Naive thymus-derived CD8-positive, alpha-beta T cell (primary cell): Measurements from ENCODE around the gene PAX5. TPM values are rescaled to one million over a fixed set of nuclear protein-coding genes. Genes with fewer than 3 reads are reported as not detected.
"Not testable (repeated sequence)": the region's sequence is repeated elsewhere in the genome, so short reads cannot be mapped to it uniquely, and the experiment has no call there.

Experiments
- ATAC-seq, 2 donors: fragments of 150-1000 bp; cut with Tn5 transposase in 1 of 2; sonication (Bioruptor Pico), chemical (Tn5 transposase) in 1 of 2; 1 replicate in 1 of 2; 2 replicates in 1 of 2; pipeline ENCODE4 v1.10.0; 2021; ENCODE audit warnings: mild to moderate bottlenecking in 2 of 2, moderate library complexity in 2 of 2
- POLR2A ChIA-PET: fragments of 350-600 bp; sonication (Branson Sonifier 250); formaldehyde crosslinking; loops from one replicate; lab custom pipeline; 2021; ENCODE audit warnings: antibody characterized with exemption; lab: Charles Lee
- DNase-seq, 10 donors: peaks; one replicate each; pipeline versions ENCODE4 v3.0.0 to v3.0.0-alpha.2; 2020 to 2022
- H3K27ac Mint-ChIP-seq, 10 donors: one replicate each; pipeline ENCODE4 v1.8.0; 2020 to 2022; ENCODE audit warnings: mild to moderate bottlenecking in 10 of 10, mixed read lengths in 10 of 10, moderate library complexity in 4 of 10, inconsistent platforms in 1 of 10
- H3K27me3 Mint-ChIP-seq, 5 donors: one replicate each; pipeline ENCODE4 v1.8.0; 2021 to 2022; ENCODE audit warnings: mixed read lengths in 5 of 5
- H3K36me3 Mint-ChIP-seq, 3 donors: one replicate each; pipeline ENCODE4 v1.8.0; 2020 to 2022; ENCODE audit warnings: mixed read lengths in 3 of 3, mild to moderate bottlenecking in 2 of 3, inconsistent platforms in 1 of 3
- H3K4me1 Mint-ChIP-seq, 4 donors: one replicate each; pipeline ENCODE4 v1.8.0; 2021 to 2022; ENCODE audit warnings: mixed read lengths in 4 of 4
- H3K4me3 Mint-ChIP-seq, 10 donors: one replicate each; pipeline ENCODE4 v1.8.0; 2020 to 2022; ENCODE audit warnings: mild to moderate bottlenecking in 10 of 10, mixed read lengths in 10 of 10, moderate library complexity in 6 of 10, inconsistent platforms in 1 of 10
- H3K9me3 Mint-ChIP-seq, 9 donors: one replicate each; pipeline ENCODE4 v1.8.0; 2020 to 2022; ENCODE audit warnings: mixed read lengths in 9 of 9, mild to moderate bottlenecking in 3 of 9, inconsistent platforms in 1 of 9, moderate library complexity in 1 of 9
- polyA plus RNA-seq, 3 donors: library from polyadenylated mRNA; unstranded; fragments of 300-500 nt; fragmentation: Illumina TruSeq; gene quantifications; one replicate each; pipeline ENCODE4 v1.2.3, GENCODE V29; 2021
- total RNA-seq, 8 experiments: library from RNA in 2 of 8; stranded (reverse) in 2 of 8; gene quantifications; one replicate each; pipeline ENCODE4 v1.2.3 and lab custom pipeline; 2021 to 2026

Gene PAX5
- total and polyA plus RNA-seq, 5 experiments from 2014 or later = 0.12 to 8.7 (median 8.5) TPM; not detected in 2

DNA sequence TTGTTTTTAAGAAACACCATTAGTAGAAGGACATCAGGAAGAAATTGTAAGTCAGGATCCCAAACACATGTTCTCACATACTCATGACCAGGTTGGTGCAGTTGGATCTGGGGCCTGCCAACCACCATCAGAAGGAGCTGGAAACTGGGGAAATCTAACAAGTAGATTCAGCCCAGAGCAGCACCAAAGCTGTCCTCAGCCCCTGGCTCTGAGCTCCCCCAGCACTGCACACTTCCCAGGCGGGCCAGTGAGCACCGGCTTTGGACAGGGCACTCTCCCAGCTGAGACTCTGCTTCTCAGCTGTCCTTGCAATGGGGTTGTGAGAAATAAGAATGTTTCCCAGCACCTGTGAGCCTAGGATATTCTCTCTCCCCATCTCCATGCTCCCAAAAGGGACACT, 162.5 kb downstream of the PAX5 start:
- Mint-ChIP-seq H3K4me3 (no peak overlapping the region), H3K27ac (no peak overlapping the region), H3K9me3 (no peaks in the 10 kb centered on the region), H3K27me3 (peaks cover 2 to 22% (median 16%) of the 10 kb centered on the region in 5 donors), H3K4me1 (peaks cover 0 to 7% (median 0%) of the 10 kb centered on the region in 4 donors), H3K36me3 (no peaks in the 10 kb centered on the region)
- no peak for ATAC-seq
- peak in 1 of 10 donors; percentile 14 for DNase-seq
- POLR2A ChIA-PET = no interaction called here

DNA sequence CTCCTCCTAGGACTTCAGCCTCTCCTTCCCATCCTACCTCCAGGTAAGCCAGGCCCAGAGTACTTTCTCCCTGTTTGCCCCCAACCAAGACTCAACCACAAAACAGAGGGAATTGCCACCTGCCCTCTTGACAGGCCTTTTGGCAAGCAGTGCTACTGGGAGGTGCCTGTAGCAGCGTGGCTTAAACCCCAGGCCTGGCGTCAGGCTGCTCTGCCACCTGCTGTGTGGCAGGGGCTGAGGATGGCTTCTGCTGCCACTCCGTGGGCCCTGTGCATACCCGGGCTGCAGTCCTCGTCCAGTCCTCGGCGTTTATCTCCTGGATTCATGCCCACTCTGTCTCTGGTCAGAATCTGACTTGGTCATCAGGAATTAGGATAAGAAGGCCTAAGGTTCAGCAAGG, 163.1 kb downstream of the PAX5 start:
- ATAC-seq = no peak
- H3K4me3 Mint-ChIP-seq = no peak overlapping the region
- H3K4me1 Mint-ChIP-seq = peaks cover 0 to 7% (median 0%) of the 10 kb centered on the region in 4 donors
- POLR2A ChIA-PET = no interaction called here
- H3K27me3 Mint-ChIP-seq = peaks cover 2 to 28% (median 18%) of the 10 kb centered on the region in 5 donors
- no peak for DNase-seq
- H3K36me3 Mint-ChIP-seq = no peaks in the 10 kb centered on the region
- no peak overlapping the region for H3K27ac Mint-ChIP-seq
- no peaks in the 10 kb centered on the region for H3K9me3 Mint-ChIP-seq

DNA sequence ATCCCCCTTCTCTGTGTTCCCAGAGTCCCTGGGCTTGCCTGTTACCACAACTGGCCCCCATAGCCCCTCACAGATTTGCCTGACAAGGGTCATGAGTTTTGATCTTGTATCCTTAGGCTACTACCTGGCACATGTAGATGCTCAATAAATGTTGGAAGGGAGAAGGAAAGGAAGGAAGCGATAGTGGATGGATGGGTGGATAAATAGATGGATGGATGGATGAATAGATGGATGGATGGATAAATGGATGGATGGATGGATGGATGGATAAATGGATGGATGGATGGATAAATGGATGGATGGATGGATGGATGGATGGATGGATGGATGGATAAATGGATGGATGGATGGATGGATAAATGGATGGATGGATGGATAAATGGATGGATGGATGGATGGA, 164.5 kb downstream of the PAX5 start:
- DNase-seq, ATAC-seq, POLR2A ChIA-PET, H3K9me3 Mint-ChIP-seq, H3K27ac Mint-ChIP-seq, H3K36me3 Mint-ChIP-seq, H3K4me1 Mint-ChIP-seq: not testable (repeated sequence)
- Mint-ChIP-seq H3K4me3 (peak overlapping the region in 1 of 10 donors; percentile 12), H3K27me3 (peaks cover 5 to 30% (median 18%) of the 10 kb centered on the region in 5 donors)

DNA sequence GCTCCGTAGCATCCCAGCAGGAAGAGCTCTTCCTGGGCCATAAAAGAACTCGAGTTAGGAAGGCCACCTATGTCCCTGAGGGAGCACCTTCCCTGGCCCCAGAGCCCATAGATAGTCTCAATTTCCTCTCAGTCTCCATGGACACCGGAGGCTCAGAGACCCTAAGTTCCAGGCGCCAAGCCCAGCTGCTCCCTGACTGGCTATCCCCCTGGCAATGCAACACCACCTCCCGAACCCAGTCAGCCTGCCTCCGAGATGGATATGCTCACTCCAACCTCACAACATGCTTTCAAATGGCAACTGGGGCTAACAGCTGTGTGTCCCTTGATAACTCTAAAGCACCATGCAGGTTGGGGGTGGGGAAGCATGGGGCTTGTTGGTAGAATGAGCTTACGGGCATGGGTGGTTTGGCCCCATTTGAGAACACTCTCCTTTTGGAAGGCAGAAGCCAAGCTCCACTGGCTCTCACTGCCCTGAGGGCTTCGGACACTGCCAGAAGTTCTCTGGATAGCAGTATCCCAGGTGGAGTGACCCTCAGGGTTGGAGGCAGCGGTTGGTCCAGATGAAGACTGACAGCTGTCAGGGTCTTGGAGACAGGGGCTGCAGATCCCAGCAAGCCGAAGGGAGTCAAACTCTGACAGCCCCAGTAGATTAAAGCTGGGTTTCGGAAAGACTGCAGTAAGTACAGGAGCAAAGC, 165.3 kb downstream of the PAX5 start:
- Mint-ChIP-seq H3K4me1 (peaks cover 0 to 7% (median 0%) of the 10 kb centered on the region in 4 donors), H3K4me3 (no peak overlapping the region), H3K9me3 (no peaks in the 10 kb centered on the region), H3K36me3 (no peaks in the 10 kb centered on the region), H3K27me3 (peaks cover 5 to 30% (median 18%) of the 10 kb centered on the region in 5 donors), H3K27ac (no peak overlapping the region)
- peak in 1 of 10 donors; percentile 52 for DNase-seq
- POLR2A ChIA-PET = no interaction called here
- ATAC-seq = no peak

DNA sequence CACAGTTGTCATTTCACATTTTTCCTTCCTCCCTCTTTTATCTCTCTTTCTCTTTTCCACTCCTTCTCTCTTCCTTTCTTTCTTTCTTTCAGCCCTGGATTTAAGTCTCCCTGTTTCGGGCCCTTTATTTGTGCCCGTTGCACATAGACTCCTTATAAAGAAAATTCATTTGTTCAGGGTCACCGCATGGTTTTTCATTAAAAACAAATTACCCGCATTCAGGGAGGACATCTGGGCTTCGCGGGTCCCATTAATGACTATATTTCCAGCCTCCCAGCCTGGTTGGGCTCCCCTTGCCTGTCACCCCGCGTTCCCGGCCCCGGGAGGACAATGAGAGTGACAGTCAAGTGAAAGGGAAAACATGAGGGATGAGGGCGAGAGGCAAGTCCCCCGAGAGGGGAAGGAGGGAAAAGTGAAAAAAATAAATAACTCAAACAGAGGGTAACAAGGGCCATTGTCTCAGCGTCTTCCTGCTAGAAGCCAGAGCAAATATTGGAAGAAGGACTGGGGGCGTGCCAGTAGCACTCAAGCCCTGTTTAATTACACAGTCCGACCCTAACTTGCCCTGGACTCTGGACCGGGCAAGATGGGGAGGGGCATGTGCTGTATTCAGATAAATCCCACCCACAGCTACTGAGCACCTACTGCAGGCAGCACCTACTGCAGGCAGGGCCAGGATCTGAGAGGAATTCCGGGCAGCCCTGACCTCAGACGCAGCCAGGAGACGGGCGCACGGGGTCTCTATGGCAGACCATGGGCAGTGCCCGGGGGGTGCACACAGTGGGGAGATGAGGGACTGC, 166.2 kb downstream of the PAX5 start:
- peaks cover 3 to 25% (median 15%) of the 10 kb centered on the region in 5 donors for H3K27me3 Mint-ChIP-seq
- H3K4me1 Mint-ChIP-seq = no peaks in the 10 kb centered on the region
- no peak overlapping the region for H3K4me3 Mint-ChIP-seq
- DNase-seq = peak in 1 of 10 donors; percentile 46
- no peaks in the 10 kb centered on the region for H3K36me3 Mint-ChIP-seq
- no peak for ATAC-seq
- H3K27ac Mint-ChIP-seq = no peak overlapping the region
- POLR2A ChIA-PET = no interaction called here
- H3K9me3 Mint-ChIP-seq = no peaks in the 10 kb centered on the region

DNA sequence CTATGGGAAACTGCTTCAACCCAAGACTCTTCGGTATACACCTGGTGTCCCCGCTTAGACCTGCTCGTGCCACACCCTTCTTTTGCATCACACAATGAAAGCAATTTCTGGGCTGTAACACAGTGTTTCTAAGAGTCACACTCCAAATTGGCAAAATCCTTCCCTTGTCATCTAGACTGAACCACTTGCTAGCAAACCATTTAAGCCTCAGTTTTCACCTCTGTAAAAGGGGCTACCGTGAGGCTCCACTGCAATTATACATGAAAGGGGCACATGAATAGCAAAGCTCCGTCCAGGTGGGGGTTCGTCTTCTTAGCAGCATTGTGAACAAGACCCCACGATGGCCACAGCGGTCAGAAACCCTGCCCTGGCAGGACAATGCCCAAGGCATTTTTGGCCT, 166.8 kb downstream of the PAX5 start:
- POLR2A ChIA-PET = no interaction called here
- DNase-seq (peak in 1 of 10 donors; percentile 44), ATAC-seq (no peak)
- no peaks in the 10 kb centered on the region for H3K4me1 Mint-ChIP-seq
- no peak overlapping the region for H3K27ac Mint-ChIP-seq
- peaks cover 2 to 23% (median 14%) of the 10 kb centered on the region in 5 donors for H3K27me3 Mint-ChIP-seq
- H3K9me3 Mint-ChIP-seq = no peaks in the 10 kb centered on the region
- no peak overlapping the region for H3K4me3 Mint-ChIP-seq
- H3K36me3 Mint-ChIP-seq = no peaks in the 10 kb centered on the region

DNA sequence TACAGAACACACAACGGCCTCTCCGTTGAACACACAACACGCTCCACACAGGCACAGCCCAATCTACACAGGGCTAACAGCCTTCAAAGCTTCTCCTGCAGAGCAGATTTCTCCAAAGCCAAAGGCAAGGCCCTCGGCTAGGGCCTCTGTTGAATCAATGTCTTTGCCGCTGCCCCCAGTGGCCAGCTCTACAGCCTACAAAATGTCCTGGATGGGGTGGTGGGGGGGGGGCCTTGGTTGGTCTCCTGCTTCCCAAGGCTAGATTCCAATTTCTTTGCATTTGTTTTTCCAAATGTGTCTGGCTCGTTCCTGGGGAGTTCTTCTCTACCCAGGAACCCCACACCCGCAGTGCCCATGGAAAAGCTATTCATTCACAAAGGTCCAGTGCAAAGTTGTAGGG, 167.2 kb downstream of the PAX5 start:
- Mint-ChIP-seq H3K4me1 (peaks cover 0 to 2% (median 0%) of the 10 kb centered on the region in 4 donors), H3K27me3 (peaks cover 2 to 27% (median 18%) of the 10 kb centered on the region in 5 donors), H3K36me3 (no peaks in the 10 kb centered on the region), H3K4me3 (no peak overlapping the region), H3K9me3 (no peaks in the 10 kb centered on the region), H3K27ac (no peak overlapping the region)
- DNase-seq (peak in 1 of 10 donors; percentile 34), ATAC-seq (no peak)
- POLR2A ChIA-PET = no interaction called here

DNA sequence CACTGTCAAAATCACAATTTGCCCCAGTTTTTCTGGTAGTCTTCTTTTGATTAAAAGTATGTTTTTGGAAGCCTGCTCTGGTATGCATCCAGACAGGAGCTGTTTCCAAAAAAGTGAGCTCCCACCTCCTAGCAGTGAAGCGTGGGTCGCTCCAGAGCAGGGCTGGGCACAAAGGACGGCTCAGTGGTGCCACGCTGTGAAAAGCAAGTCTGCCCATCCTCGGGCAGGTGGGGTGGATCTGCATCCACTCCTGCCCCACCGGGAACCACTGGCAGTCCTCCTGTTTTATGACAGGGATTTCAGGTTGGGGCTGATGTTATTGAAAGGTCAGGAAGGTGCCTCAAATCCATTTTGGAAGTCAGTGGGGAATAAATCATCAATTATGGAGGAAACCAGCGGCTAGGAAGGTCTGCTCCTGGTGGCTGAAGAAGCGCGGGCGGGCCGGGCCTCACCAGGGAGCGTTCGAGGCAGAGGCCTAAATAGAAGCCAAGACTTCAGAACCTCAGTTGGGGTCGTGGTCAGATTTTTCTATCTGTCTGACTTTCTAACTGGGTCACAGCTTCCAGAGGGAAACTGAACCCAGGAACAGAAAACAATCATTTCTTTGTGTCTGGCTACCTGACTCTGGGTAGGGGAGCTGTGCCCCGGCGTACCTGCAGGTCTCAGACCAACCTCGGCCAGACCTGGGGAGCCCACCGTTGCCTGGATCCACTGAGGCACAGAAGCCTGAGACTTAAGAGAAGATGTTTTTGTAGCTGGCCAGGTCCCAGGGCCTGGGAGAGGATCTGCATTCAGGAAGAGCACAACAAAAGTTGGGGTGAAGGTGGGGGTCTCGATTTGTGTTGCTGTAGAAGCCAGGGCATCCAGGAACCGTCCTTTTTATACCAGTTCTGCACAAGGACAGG, 168.1 kb downstream of the PAX5 start:
- no peaks in the 10 kb centered on the region for H3K9me3 Mint-ChIP-seq
- H3K4me3 Mint-ChIP-seq = no peak overlapping the region
- DNase-seq (peak in 1 of 10 donors; percentile 38), ATAC-seq (no peak)
- no peaks in the 10 kb centered on the region for H3K36me3 Mint-ChIP-seq
- H3K27ac Mint-ChIP-seq = no peak overlapping the region
- H3K27me3 Mint-ChIP-seq = peaks cover 2 to 36% (median 21%) of the 10 kb centered on the region in 5 donors
- peaks cover 0 to 2% (median 0%) of the 10 kb centered on the region in 4 donors for H3K4me1 Mint-ChIP-seq
- POLR2A ChIA-PET = no interaction called here

DNA sequence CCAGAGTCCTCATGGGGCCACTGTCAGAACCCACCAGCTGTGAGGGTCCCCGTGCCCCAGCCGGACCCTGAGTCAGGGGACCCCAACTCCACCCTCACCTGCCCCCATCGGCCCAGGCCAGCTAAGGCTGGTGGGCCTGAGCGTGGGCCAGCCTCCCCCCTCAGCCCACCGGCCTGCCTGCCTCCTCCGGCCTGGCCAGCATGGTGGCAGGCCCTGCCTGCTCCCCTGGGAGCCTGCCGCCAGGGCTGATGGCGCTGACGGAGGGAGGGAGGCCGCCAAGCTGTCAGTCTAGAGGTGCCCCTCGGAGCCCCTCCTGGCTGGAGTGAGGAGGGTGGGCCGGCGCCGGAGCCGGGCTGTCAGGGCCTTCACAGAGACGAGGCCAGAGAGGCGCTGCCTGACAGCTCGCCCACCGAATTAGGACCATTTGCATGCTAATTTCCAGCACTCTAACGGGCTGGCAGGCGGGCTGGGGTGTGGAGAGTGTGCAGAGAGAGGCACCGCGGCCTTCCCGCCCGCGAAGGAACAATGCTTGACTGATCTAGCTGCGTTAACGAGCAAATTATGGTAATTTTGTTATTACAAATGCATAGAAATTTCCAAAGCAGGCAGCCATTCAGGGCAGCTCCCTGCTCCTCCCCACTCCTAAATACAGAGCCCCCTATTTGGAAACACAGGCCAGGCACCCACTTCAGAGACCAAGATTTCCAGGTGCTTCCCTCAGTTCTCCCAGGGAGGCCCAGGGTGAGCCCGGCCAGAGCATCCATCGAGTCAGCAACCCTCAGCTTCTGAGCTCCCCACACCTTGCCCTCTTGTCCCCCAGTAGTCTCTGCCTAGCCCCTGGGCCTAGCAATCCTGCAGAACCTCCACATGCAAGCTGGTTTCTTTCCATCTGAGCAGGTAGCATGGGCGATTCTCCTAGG, 169.3 kb downstream of the PAX5 start:
- H3K27me3 Mint-ChIP-seq = peaks cover 2 to 38% (median 23%) of the 10 kb centered on the region in 5 donors
- POLR2A ChIA-PET = no interaction called here
- no peaks in the 10 kb centered on the region for H3K9me3 Mint-ChIP-seq
- no peak overlapping the region for H3K27ac Mint-ChIP-seq
- H3K4me1 Mint-ChIP-seq = peaks cover 0 to 2% (median 0%) of the 10 kb centered on the region in 4 donors
- ATAC-seq (no peak), DNase-seq (peak in 1 of 10 donors; percentile 47)
- H3K4me3 Mint-ChIP-seq = no peak overlapping the region
- H3K36me3 Mint-ChIP-seq = no peaks in the 10 kb centered on the region

DNA sequence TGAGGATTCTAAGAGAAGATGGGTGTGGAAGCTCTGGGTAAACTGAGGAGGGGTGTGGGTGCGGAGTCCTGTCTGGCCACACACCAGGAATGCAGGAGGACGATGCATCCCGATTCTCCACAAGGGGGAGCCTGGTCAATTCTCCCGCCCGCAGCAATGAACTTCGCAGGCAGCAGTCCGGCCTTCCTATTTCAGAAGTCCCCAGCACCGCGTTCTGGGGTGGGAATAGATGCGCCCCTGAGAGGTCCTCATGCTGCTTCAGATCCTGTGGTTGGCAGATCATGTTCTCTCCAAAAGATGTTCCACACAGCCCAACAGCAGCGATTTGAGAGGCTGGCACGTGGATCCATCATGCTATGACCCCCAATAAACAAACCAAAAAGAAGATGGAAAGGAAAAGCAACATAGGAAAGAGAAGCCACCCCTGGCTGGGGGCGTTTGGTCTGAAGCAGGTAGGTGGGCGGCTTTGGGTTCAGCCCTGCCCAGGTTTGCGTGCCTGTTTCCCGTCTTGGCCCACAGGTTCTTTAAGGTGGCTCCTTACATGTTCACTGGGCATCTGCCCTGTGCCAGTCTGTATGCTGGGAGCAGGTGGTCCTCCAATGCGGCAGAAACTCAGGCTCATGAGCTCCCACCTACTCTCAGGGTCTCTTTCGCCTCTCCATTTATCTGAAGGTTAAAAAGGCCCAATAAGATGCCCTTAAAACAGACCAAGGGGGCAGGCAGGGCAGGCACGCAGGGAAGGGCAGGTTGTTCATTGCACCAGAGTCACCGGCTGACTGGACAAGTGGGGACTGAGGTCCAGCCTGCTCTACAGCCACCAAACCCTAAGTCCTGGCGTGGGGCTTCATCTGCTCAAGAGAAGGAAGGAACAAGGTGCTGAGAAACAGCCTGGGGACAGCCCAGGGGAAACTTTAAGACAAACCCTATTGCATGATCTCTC, 171.6 kb downstream of the PAX5 start:
- H3K36me3 Mint-ChIP-seq = no peaks in the 10 kb centered on the region
- peaks cover 0 to 2% (median 0%) of the 10 kb centered on the region in 4 donors for H3K4me1 Mint-ChIP-seq
- no peaks in the 10 kb centered on the region for H3K9me3 Mint-ChIP-seq
- peaks cover 2 to 28% (median 15%) of the 10 kb centered on the region in 5 donors for H3K27me3 Mint-ChIP-seq
- H3K4me3 Mint-ChIP-seq = no peak overlapping the region
- POLR2A ChIA-PET = no interaction called here
- DNase-seq (peak in 1 of 10 donors; percentile 36), ATAC-seq (no peak)
- no peak overlapping the region for H3K27ac Mint-ChIP-seq
